Measurements from ENCODE around the gene PRSS56.

Gene PRSS56

GRCh38 chr2:232502511-232502910 lies 17.7 kb upstream of the PRSS56 start:
- DNase-seq, result peak; percentile 61

GRCh38 chr2:232502911-232503808 lies 17.0 kb upstream of the PRSS56 start:
- DNase-seq, result peak; percentile 70

GRCh38 chr2:232503809-232504323 lies 16.3 kb upstream of the PRSS56 start:
- no peak for DNase-seq

GRCh38 chr2:232504438-232504837 lies 15.8 kb upstream of the PRSS56 start:
- DNase-seq, result no peak

- peak; percentile 57 for DNase-seq
Measured at GRCh38 chr2:232505856-232506255, 14.3 kb upstream of the PRSS56 start.

- peak; percentile 54 for DNase-seq
Measured at GRCh38 chr2:232506709-232507108, 13.5 kb upstream of the PRSS56 start.

GRCh38 chr2:232508251-232508650 lies 11.9 kb upstream of the PRSS56 start:
- DNase-seq, result no peak

- no peak for DNase-seq
Measured at GRCh38 chr2:232511336-232511890, 8.8 kb upstream of the PRSS56 start.

- no peak for DNase-seq
Measured at GRCh38 chr2:232512602-232513001, 7.6 kb upstream of the PRSS56 start.

- DNase-seq, result no peak
Measured at GRCh38 chr2:232513353-232513752, 6.8 kb upstream of the PRSS56 start.

GRCh38 chr2:232515639-232516038 lies 4.5 kb upstream of the PRSS56 start:
- DNase-seq, result no peak

- DNase-seq, result no peak
Measured at GRCh38 chr2:232516551-232516950, 3.6 kb upstream of the PRSS56 start.

GRCh38 chr2:232518844-232519243 lies 1.3 kb upstream of the PRSS56 start:
- DNase-seq, result no peak

GRCh38 chr2:232520489-232520888 lies 301 bp downstream of the PRSS56 start:
- no peak for DNase-seq

GRCh38 chr2:232521098-232521497 lies 910 bp downstream of the PRSS56 start:
- DNase-seq, result no peak

GRCh38 chr2:232521959-232522622 lies 1.9 kb downstream of the PRSS56 start:
- peak; percentile 81 for DNase-seq

GRCh38 chr2:232522623-232523401 lies 2.6 kb downstream of the PRSS56 start:
- DNase-seq, result no peak

GRCh38 chr2:232523402-232523681 lies 3.2 kb downstream of the PRSS56 start:
- DNase-seq, result no peak

GRCh38 chr2:232523682-232524597 lies 3.8 kb downstream of the PRSS56 start:
- DNase-seq, result peak; percentile 79

GRCh38 chr2:232524771-232525170 lies 4.6 kb downstream of the PRSS56 start:
- DNase-seq, result no peak

GRCh38 chr2:232525199-232525598 lies 5.0 kb downstream of the PRSS56 start:
- no peak for DNase-seq
